Measurements from ENCODE around the gene CEP72. TPM values are rescaled to one million over a fixed set of nuclear protein-coding genes. Genes with fewer than 3 reads are reported as not detected.

Gene CEP72
- total RNA-seq, 1 donor, result 3.3 TPM

- H4K20me1 ChIP-seq (ENCODE audit: insufficient read depth, low read length), result no peaks in the 10 kb centered on the region
- DNase-seq (ENCODE audit: insufficient read length, low spot score, missing footprints), result no peak
- no peak for TF ChIP-seq CTCF (IDR thresholded peaks at IDR 0.05; ENCODE audit: extremely low read depth, low read depth, low read length)
- H3K4me3 ChIP-seq (ENCODE audit: insufficient read depth, low read length), result no peak overlapping the region
- H3K4me1 ChIP-seq (ENCODE audit: insufficient read depth, low read length), result no peaks in the 10 kb centered on the region
- H3K79me2 ChIP-seq (ENCODE audit: insufficient read depth, low read length), result no peaks in the 10 kb centered on the region
- no peak overlapping the region for H3K4me2 ChIP-seq (ENCODE audit: insufficient read depth, low read length)
- no peak overlapping the region for H2AFZ ChIP-seq (ENCODE audit: low read length)
- H3K27ac ChIP-seq (ENCODE audit: low read depth, low read length), result no peak overlapping the region
- no peaks in the 10 kb centered on the region for H3K36me3 ChIP-seq (ENCODE audit: insufficient read depth, low read length)
- H3K9me3 ChIP-seq (ENCODE audit: low read depth, low read length), result no peaks in the 10 kb centered on the region
- peaks cover 57% of the 10 kb centered on the region for H3K27me3 ChIP-seq (ENCODE audit: insufficient read depth, low read length)
Observed at GRCh38 chr5:597871-598563, 14.1 kb upstream of the CEP72 start.

GRCh38 chr5:598564-598890, 13.6 kb upstream of the CEP72 start:
- Histone ChIP-seq H4K20me1 (ENCODE audit: insufficient read depth, low read length) (no peaks in the 10 kb centered on the region), H3K4me3 (ENCODE audit: insufficient read depth, low read length) (no peak overlapping the region), H3K9me3 (ENCODE audit: low read depth, low read length) (no peaks in the 10 kb centered on the region), H2AFZ (ENCODE audit: low read length) (no peak overlapping the region), H3K4me1 (ENCODE audit: insufficient read depth, low read length) (no peaks in the 10 kb centered on the region), H3K27ac (ENCODE audit: low read depth, low read length) (no peak overlapping the region), H3K36me3 (ENCODE audit: insufficient read depth, low read length) (no peaks in the 10 kb centered on the region), H3K4me2 (ENCODE audit: insufficient read depth, low read length) (no peak overlapping the region), H3K27me3 (ENCODE audit: insufficient read depth, low read length) (peaks cover 53% of the 10 kb centered on the region), H3K79me2 (ENCODE audit: insufficient read depth, low read length) (no peaks in the 10 kb centered on the region)
- no peak for TF ChIP-seq CTCF (IDR thresholded peaks at IDR 0.05; ENCODE audit: extremely low read depth, low read depth, low read length)
- DNase-seq (ENCODE audit: insufficient read length, low spot score, missing footprints), result no peak

DNA sequence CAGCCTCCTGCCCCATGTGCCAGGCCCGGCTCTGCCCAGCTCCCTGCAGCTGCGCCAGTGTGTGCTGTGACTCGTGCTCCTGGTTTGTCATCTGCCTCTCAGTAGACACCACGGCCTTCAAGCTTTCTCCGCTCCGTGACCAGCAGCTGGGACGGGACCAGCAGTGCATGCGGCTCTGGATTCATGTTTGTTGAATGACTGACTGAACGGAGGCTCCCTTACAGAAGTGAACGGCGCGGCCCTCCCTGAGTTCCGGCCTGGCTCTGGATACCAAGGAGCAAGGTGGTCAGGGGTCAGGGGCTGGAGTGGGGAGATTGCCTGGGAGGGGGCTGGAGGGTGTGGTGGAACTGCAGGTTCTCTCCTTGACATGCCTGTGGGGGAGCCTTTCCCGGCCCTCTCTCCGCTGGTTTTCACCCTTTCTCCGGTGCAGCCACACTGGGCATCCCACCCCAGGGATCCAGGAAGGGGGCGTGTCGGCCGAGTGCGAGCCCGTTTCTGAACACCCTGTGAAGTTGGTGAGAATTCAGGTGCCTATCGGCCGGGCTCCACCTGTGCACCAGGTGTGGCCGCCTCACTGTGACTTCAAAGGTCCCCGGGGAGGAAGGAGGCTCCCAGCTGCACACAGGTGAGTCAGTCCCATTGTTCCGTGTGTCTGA, 11.1 kb upstream of the CEP72 start:
- no peaks in the 10 kb centered on the region for H3K36me3 ChIP-seq (ENCODE audit: insufficient read depth, low read length)

More for the DNA sequence above, 11.1 kb upstream of the CEP72 start:
- Histone ChIP-seq H3K27ac (ENCODE audit: low read depth, low read length) (no peak overlapping the region), H3K4me1 (ENCODE audit: insufficient read depth, low read length) (no peaks in the 10 kb centered on the region), H3K9me3 (ENCODE audit: low read depth, low read length) (no peaks in the 10 kb centered on the region), H4K20me1 (ENCODE audit: insufficient read depth, low read length) (no peaks in the 10 kb centered on the region), H3K79me2 (ENCODE audit: insufficient read depth, low read length) (no peaks in the 10 kb centered on the region), H3K4me2 (ENCODE audit: insufficient read depth, low read length) (no peak overlapping the region), H3K27me3 (ENCODE audit: insufficient read depth, low read length) (peaks cover 41% of the 10 kb centered on the region), H3K4me3 (ENCODE audit: insufficient read depth, low read length) (no peak overlapping the region), H2AFZ (ENCODE audit: low read length) (no peak overlapping the region)
- no peak for DNase-seq (ENCODE audit: insufficient read length, low spot score, missing footprints)
- TF ChIP-seq CTCF (IDR thresholded peaks at IDR 0.05; ENCODE audit: extremely low read depth, low read depth, low read length), result no peak

All from osteoblast (primary cell).